Measurements from ENCODE around the gene CLK2. TPM values are rescaled to one million over a fixed set of nuclear protein-coding genes. Genes with fewer than 3 reads are reported as not detected.

CLK2 gene
- total and polyA plus RNA-seq, 10 donors: 38.6 to 89.9 (median 74.6) TPM

- TF ChIP-seq POLR2A (IDR thresholded peaks at IDR 0.05) (no peak), POLR2AphosphoS5 (IDR thresholded peaks at IDR 0.05) (no peak)
- TF ChIP-seq, protein P1, sequence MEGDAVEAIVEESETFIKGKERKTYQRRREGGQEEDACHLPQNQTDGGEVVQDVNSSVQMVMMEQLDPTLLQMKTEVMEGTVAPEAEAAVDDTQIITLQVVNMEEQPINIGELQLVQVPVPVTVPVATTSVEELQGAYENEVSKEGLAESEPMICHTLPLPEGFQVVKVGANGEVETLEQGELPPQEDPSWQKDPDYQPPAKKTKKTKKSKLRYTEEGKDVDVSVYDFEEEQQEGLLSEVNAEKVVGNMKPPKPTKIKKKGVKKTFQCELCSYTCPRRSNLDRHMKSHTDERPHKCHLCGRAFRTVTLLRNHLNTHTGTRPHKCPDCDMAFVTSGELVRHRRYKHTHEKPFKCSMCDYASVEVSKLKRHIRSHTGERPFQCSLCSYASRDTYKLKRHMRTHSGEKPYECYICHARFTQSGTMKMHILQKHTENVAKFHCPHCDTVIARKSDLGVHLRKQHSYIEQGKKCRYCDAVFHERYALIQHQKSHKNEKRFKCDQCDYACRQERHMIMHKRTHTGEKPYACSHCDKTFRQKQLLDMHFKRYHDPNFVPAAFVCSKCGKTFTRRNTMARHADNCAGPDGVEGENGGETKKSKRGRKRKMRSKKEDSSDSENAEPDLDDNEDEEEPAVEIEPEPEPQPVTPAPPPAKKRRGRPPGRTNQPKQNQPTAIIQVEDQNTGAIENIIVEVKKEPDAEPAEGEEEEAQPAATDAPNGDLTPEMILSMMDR (IDR thresholded peaks at IDR 0.05 in 8 of 11, conservative IDR thresholded peaks at IDR 0.05 in 3 of 11): no peak
- H3K9me3 ChIP-seq: no peaks in the 10 kb centered on the region
- peaks cover 14 to 31% (median 23%) of the 10 kb centered on the region in 6 donors for H3K4me1 ChIP-seq
- no peak for DNase-seq
- no peak overlapping the region for H3K4me3 ChIP-seq
- no peak overlapping the region for H3K27ac ChIP-seq
- intact Hi-C loops (cut with DNase I; ENCODE audit: low total_unique reads): no loop called here
- no peaks in the 10 kb centered on the region for H3K27me3 ChIP-seq (replicated peaks in 1 of 7)
- H3K36me3 ChIP-seq: peaks cover 0 to 78% (median 31%) of the 10 kb centered on the region in 6 donors
- WGBS, 5 donors: 89 to 94% (median 93%) methylated on average over 3 of the region's 3 CpGs
Observed at GRCh38 chr1:155316922-155317321, 43.6 kb upstream of the CLK2 start.

GRCh38 chr1:155313261-155313660 is 40.0 kb upstream of the CLK2 start:
- Histone ChIP-seq H3K9me3 (no peaks in the 10 kb centered on the region), H3K36me3 (peaks cover 0 to 81% (median 27%) of the 10 kb centered on the region in 6 donors), H3K27ac (no peak overlapping the region), H3K27me3 (replicated peaks in 1 of 7) (no peaks in the 10 kb centered on the region), H3K4me1 (peaks cover 12 to 34% (median 21%) of the 10 kb centered on the region in 6 donors), H3K4me3 (no peak overlapping the region)
- 92 to 94% (median 93%) methylated on average over 8 of the region's 8 CpGs for WGBS, 5 donors
- TF ChIP-seq POLR2A (IDR thresholded peaks at IDR 0.05): no peak
- no peak for TF ChIP-seq POLR2AphosphoS5 (IDR thresholded peaks at IDR 0.05)
- TF ChIP-seq, protein P1 (IDR thresholded peaks at IDR 0.05 in 8 of 11, conservative IDR thresholded peaks at IDR 0.05 in 3 of 11): no peak
- no peak for DNase-seq
- intact Hi-C loops (cut with DNase I; ENCODE audit: low total_unique reads): no loop called here

- intact Hi-C loops (cut with DNase I; ENCODE audit: low total_unique reads): no loop called here
- TF ChIP-seq POLR2AphosphoS5 (IDR thresholded peaks at IDR 0.05): peak in 2 of 3 donors; percentile 6 to 34
- no peak for TF ChIP-seq POLR2A (IDR thresholded peaks at IDR 0.05)
- H3K4me1 ChIP-seq: peaks cover 12 to 45% (median 30%) of the 10 kb centered on the region in 6 donors
- WGBS, 5 donors: 9 to 22% (median 9%) methylated on average over 10 to 11 of the region's 11 CpGs
- H3K4me3 ChIP-seq: peak overlapping the region; percentile 56 to 82 (median 68)
- peak overlapping the region; percentile 78 to 94 (median 90) for H3K27ac ChIP-seq
- no peaks in the 10 kb centered on the region for H3K27me3 ChIP-seq (replicated peaks in 1 of 7)
- H3K9me3 ChIP-seq: no peaks in the 10 kb centered on the region
- peaks cover 0 to 45% (median 13%) of the 10 kb centered on the region in 6 donors for H3K36me3 ChIP-seq
- DNase-seq: peak; percentile 83
Observed at GRCh38 chr1:155309423-155310021, 36.2 kb upstream of the CLK2 start.

GRCh38 chr1:155308493-155309422 is 35.5 kb upstream of the CLK2 start, which contains the start of gene FDPS:
Gene FDPS, plus strand, starts transcription at chr1:155308866. Its CDS starts 924 bp downstream, at chr1:155309790.
- Histone ChIP-seq H3K27ac (peak within 1 kb of the TSS; percentile 78 to 94 (median 90)), H3K36me3 (peaks cover 0 to 38% (median 8%) of the 10 kb centered on the region in 6 donors), H3K27me3 (replicated peaks in 1 of 7) (no peaks in the 10 kb centered on the region), H3K9me3 (no peaks in the 10 kb centered on the region), H3K4me1 (peaks cover 12 to 45% (median 30%) of the 10 kb centered on the region in 6 donors), H3K4me3 (peak within 1 kb of the TSS; percentile 56 to 82 (median 68))
- intact Hi-C loops (cut with DNase I; ENCODE audit: low total_unique reads): no loop called here
- TF ChIP-seq POLR2A (IDR thresholded peaks at IDR 0.05) (peak in 2 of 3 donors; percentile 29 to 43), POLR2AphosphoS5 (IDR thresholded peaks at IDR 0.05) (peak; percentile 94 to 97 (median 97))
- TF ChIP-seq, protein P1 (IDR thresholded peaks at IDR 0.05 in 8 of 11, conservative IDR thresholded peaks at IDR 0.05 in 3 of 11): peak in 8 of 11 experiments; percentile 21 to 64 (median 47)
- WGBS, 5 donors: 0 to 1% (median 0%) methylated on average over 49 to 51 of the region's 51 CpGs
- peak; percentile 99 for DNase-seq
